BJ (cell line): ENCODE data around the gene RALGAPB. TPM values are rescaled to one million over a fixed set of nuclear protein-coding genes. Genes with fewer than 3 reads are reported as not detected.

ENCODE experiments used
- CTCF ChIA-PET: fragments of 350-600 bp; formaldehyde crosslinking; extraction: SDS; loops from one replicate; lab custom pipeline; 2021; ENCODE audit warnings: antibody characterized with exemption, inconsistent platforms; lab: Yijun Ruan, JAX
- POLR2A ChIA-PET: fragments of 300-600 bp; sonication (Branson Sonifier 250); formaldehyde crosslinking; extraction: SDS; loops from one replicate; lab custom pipeline; 2021; ENCODE audit warnings: antibody characterized with exemption; lab: Charles Lee
- DNase-seq: peaks from one replicate; pipeline ENCODE4 v3.0.0-alpha.2; 2011; ENCODE audit warnings: low read depth
- H3K27me3 ChIP-seq: 2 replicates; pipeline ENCODE4 v1.6.0; 2011; ENCODE audit warnings: low read length; ENCODE audit not compliant: control insufficient read depth, insufficient read depth
- H3K36me3 ChIP-seq: 2 replicates; pipeline ENCODE4 v1.5.1; 2011; ENCODE audit warnings: low read length; ENCODE audit not compliant: control insufficient read depth, insufficient read depth
- H3K4me3 ChIP-seq: 2 replicates; pipeline ENCODE4 v1.5.1; 2011; ENCODE audit warnings: low read depth, mild to moderate bottlenecking, control low read depth, low read length
- polyA plus RNA-seq: library from polyadenylated mRNA; depleted of rRNA; stranded (reverse); fragments of >200 nt; gene quantifications from 2 replicates; pipeline ENCODE4 v1.2.3, GENCODE V29; 2011
- TF ChIP-seq, protein P1 (sequence below): IDR thresholded peaks from 2 replicates; pipeline ENCODE4 v1.5.1; 2011; ENCODE audit warnings: low read depth, mild to moderate bottlenecking, control low read depth, inconsistent platforms, low read length, moderate library complexity; ENCODE audit not compliant: insufficient read depth

RALGAPB gene
- polyA plus RNA-seq, 1 experiment: 14.8 TPM

DNA sequence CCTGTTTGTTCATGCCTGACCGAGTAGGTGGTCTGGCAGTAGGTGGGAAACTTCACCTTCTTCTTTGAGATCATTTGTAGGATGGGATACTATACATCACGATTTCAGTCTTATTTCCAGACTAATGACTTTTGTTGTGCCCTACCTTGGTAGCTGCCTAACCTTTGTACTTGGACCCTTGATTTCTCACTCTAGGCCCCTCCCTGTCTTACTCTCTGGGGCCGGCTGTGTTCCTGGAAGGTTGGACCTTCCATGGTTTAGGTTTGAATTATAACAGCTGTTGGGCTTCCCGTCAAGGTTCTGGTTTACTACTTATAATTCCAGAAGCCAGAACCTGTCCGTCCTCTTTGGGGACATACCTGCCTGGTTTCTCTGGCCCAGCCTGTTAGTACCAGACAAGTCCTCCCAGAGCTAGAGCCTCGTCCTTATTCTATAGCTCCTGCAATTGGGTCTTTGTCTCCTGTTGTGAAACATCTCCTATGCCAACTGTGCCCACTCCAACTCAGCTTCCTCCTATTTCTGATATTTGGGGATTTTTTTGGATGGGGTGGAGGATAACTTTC lies 93.5 kb downstream of the RALGAPB start:
- DNase-seq: no peak
- TF ChIP-seq, protein P1, sequence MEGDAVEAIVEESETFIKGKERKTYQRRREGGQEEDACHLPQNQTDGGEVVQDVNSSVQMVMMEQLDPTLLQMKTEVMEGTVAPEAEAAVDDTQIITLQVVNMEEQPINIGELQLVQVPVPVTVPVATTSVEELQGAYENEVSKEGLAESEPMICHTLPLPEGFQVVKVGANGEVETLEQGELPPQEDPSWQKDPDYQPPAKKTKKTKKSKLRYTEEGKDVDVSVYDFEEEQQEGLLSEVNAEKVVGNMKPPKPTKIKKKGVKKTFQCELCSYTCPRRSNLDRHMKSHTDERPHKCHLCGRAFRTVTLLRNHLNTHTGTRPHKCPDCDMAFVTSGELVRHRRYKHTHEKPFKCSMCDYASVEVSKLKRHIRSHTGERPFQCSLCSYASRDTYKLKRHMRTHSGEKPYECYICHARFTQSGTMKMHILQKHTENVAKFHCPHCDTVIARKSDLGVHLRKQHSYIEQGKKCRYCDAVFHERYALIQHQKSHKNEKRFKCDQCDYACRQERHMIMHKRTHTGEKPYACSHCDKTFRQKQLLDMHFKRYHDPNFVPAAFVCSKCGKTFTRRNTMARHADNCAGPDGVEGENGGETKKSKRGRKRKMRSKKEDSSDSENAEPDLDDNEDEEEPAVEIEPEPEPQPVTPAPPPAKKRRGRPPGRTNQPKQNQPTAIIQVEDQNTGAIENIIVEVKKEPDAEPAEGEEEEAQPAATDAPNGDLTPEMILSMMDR: no peak
- Histone ChIP-seq H3K36me3 (peaks cover 10% of the 10 kb centered on the region), H3K4me3 (no peak overlapping the region), H3K27me3 (no peaks in the 10 kb centered on the region)
- CTCF ChIA-PET: interaction anchor here (1.1 to 1.3 kb wide), 2 partner anchors 12 to 120 kb away, joined by 3 read pairs; no protein-coding TSS in a partner anchor
- POLR2A ChIA-PET: no interaction called here

DNA sequence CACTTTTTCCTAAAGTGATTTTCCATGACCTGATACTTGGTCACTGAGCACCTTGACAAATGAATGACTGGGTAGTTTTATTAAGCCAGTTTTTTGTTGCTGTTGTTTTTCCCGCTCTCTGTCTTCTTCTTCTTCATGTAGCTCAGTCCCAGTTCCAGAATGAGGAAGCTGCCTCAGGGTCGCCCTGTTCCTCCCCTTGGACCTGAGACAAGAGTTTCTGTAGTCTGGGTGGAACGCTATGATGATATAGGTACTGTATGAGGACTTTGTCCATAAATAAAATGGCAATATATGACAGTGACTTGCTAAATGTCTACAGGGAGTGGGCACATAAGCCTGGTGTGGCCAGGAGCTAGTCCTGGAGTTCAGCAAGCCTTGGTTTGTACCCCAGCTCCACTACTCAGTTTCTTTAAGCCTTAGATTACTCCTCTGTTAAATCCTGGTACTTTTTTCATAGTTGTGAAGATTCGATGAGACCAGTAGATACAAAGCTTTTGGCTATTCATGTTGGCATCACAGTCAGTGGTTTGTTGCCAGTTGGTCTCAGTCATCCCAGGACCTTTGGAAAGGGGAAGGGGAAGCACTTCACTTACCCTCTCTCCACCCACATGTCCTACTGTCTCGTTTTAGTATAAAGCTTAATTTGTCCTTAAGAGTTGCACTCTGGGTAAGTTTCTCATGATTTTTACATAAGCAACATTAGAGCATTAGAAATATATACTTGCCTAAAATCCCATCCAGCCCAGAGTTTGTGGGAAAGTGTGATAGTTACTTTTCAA lies 97.3 kb downstream of the RALGAPB start:
- Histone ChIP-seq H3K36me3 (peaks cover 6% of the 10 kb centered on the region), H3K27me3 (no peaks in the 10 kb centered on the region), H3K4me3 (no peak overlapping the region)
- TF ChIP-seq, protein P1: no peak
- ChIA-PET POLR2A (interaction anchor here (0.6 kb wide), 1 partner anchor 12 kb away, joined by 4 read pairs; no protein-coding TSS in a partner anchor), CTCF (interaction anchor here (0.6 to 2.1 kb wide), 2 partner anchors 10 to 161 kb away, joined by 4 read pairs; no protein-coding TSS in a partner anchor)
- no peak for DNase-seq

DNA sequence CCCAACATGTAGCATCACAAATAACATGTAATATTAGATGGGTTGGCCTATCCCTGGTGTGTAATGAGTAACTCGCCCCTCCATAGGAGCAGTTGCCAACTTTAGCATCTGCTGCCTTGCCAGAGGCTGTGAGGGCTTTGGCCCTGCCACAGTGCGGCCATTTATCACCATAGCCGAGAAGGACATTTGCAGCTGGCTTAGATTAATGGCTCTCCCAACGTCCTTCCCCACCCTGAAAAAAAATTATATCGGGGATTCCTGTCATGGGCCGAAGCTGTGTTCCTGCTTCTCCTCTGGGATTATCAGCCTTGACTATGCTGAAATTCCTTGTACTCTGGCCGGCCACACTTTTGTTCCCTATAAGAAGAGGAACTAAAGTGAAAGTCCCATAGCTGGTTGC lies 100.8 kb downstream of the RALGAPB start:
- TF ChIP-seq, protein P1: no peak
- H3K36me3 ChIP-seq: peaks cover 9% of the 10 kb centered on the region
- no peak for DNase-seq
- no peaks in the 10 kb centered on the region for H3K27me3 ChIP-seq
- POLR2A ChIA-PET: no interaction called here
- CTCF ChIA-PET: no interaction called here
- H3K4me3 ChIP-seq: no peak overlapping the region

DNA sequence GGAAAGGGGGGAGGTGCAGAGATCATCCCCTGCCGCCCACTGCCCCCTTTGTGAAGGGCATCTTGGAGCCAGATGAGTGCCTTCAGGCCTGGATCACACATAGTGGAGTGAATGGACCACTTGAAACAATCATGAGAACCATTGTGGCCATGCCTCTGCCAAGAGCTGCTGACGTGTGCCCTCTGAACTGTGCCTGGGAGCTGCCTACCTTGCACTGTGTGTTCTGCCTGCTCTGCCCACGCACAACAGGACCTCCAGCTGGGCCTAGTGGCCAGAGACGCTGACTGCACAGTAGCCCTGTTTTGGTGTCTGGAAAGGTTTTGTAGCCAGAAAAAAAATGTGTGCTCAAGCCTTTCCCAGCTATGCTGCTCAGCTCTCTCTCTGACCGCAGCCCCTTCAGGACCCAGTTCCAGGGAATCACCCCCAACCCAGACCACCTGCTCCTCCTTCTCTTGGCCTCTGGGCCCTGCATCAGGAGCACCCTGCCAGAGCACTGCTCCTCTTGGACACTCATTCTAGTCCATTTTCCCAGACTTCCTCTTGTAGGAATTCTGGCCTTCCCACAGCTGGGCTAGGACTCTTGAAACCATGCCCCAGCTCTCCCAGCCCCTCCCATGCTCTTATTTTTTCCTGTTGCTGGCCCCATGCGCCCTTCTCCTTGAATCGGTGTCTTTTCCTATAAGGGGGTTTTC lies 106.7 kb downstream of the RALGAPB start:
- ChIA-PET CTCF (no interaction called here), POLR2A (interaction anchor here (0.7 kb wide), 1 partner anchor 299 kb away, joined by 7 read pairs; no protein-coding TSS in a partner anchor)
- DNase-seq: no peak
- Histone ChIP-seq H3K36me3 (peaks cover 3% of the 10 kb centered on the region; the same call in 1 of the 2 replicates), H3K27me3 (peaks cover 6% of the 10 kb centered on the region), H3K4me3 (no peak overlapping the region)
- TF ChIP-seq, protein P1: no peak

DNA sequence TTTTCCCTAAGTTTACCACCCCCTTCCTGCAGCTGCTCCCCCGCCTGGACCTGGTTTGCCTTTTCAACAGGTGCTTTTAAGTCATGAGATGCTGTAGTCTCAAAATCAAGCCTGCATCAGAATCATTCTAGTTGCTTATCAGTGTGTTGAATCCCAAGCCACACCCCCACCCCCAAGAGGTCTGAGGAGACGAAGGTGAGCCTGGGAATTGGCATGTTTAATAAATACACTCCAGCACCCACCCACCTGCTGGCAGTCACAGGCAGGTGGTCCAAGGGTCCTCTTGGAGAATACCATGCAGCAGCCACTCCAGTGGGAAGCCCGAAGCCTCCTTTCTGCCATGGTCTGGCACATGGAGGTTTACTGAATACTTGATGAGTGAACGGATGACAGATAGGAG lies 107.3 kb downstream of the RALGAPB start:
- peaks cover 6% of the 10 kb centered on the region for H3K27me3 ChIP-seq
- no peak overlapping the region for H3K4me3 ChIP-seq
- CTCF ChIA-PET: no interaction called here
- TF ChIP-seq, protein P1: no peak
- POLR2A ChIA-PET: no interaction called here
- peaks cover 3% of the 10 kb centered on the region; the same call in 1 of the 2 replicates for H3K36me3 ChIP-seq
- no peak for DNase-seq
